Activated CD8-positive, alpha-beta T cell treated with anti-CD3 and anti-CD28 coated beads for 36 hours (primary cell): Measurements from ENCODE around the gene DLG2. TPM values are rescaled to one million over a fixed set of nuclear protein-coding genes. Genes with fewer than 3 reads are reported as not detected.

Experiments used
- ATAC-seq: fragments of 200-7000 bp; cut with Tn5 transposase; one replicate; pipeline ENCODE4 v1.10.0; 2021; ENCODE audit warnings: mild to moderate bottlenecking, moderate library complexity
- CTCF ChIA-PET: fragments of 350-600 bp; sonication (Branson Sonifier 250); formaldehyde crosslinking; loops from one replicate; lab custom pipeline; 2021; ENCODE audit warnings: antibody characterized with exemption; lab: Charles Lee
- POLR2A ChIA-PET: fragments of 350-600 bp; sonication (Branson Sonifier 250); formaldehyde crosslinking; loops from one replicate; lab custom pipeline; 2021; ENCODE audit warnings: antibody characterized with exemption; lab: Charles Lee
- DNase-seq: peaks from one replicate; pipeline ENCODE4 v3.0.0-alpha.2; 2020
- H3K27ac Mint-ChIP-seq: one replicate; pipeline ENCODE4 v1.8.0; 2021; ENCODE audit warnings: mild to moderate bottlenecking, mixed read lengths
- H3K27me3 Mint-ChIP-seq: one replicate; pipeline ENCODE4 v1.8.0; 2021; ENCODE audit warnings: mixed read lengths
- H3K36me3 Mint-ChIP-seq: one replicate; pipeline ENCODE4 v1.8.0; 2021; ENCODE audit warnings: low read depth, mixed read lengths
- H3K4me1 Mint-ChIP-seq: one replicate; pipeline ENCODE4 v1.8.0; 2021; ENCODE audit warnings: low read depth, mixed read lengths
- H3K4me3 Mint-ChIP-seq: one replicate; pipeline ENCODE4 v1.8.0; 2021; ENCODE audit warnings: mild to moderate bottlenecking, moderate library complexity, mixed read lengths
- H3K9me3 Mint-ChIP-seq: one replicate; pipeline ENCODE4 v1.8.0; 2021; ENCODE audit warnings: mixed read lengths
- CTCF ChIP-seq: fragments of 200-600 bp; IDR thresholded peaks from one replicate; pipeline ENCODE4 v1.8.0; 2022; ENCODE audit warnings: antibody characterized with exemption, mild to moderate bottlenecking
- intact Hi-C: fragments of 100-400 bp; cut with micrococcal nuclease; formaldehyde crosslinking; loops from one replicate; pipeline ENCODE4 v1.10.0; 2022
- total RNA-seq, 2 experiments: library from RNA; stranded (reverse); gene quantifications; one replicate each; pipeline ENCODE4 v1.2.3, GENCODE V29; 2021

Gene DLG2
- total RNA-seq, 2 experiments from 2014 or later = 2.2 to 2.6 TPM

GRCh38 chr11:84681456-84681855 is 945.7 kb downstream of the DLG2 start:
- H3K36me3 Mint-ChIP-seq = no peaks in the 10 kb centered on the region
- ChIA-PET CTCF (no interaction called here), POLR2A (no interaction called here)

GRCh38 chr11:84675396-84676025 is 951.6 kb downstream of the DLG2 start:
- intact Hi-C loops = no loop called here
- CTCF ChIA-PET = no interaction called here

More at GRCh38 chr11:84681456-84681855, 945.7 kb downstream of the DLG2 start:
- Mint-ChIP-seq H3K27ac (no peak overlapping the region), H3K27me3 (no peaks in the 10 kb centered on the region), H3K4me3 (no peak overlapping the region), H3K4me1 (no peaks in the 10 kb centered on the region), H3K9me3 (no peaks in the 10 kb centered on the region)
- no peak for TF ChIP-seq CTCF
- intact Hi-C loops = no loop called here
- ATAC-seq = no peak
- no peak for DNase-seq

GRCh38 chr11:84673753-84674152 is 953.4 kb downstream of the DLG2 start:
- Mint-ChIP-seq H3K4me1 (no peaks in the 10 kb centered on the region), H3K27ac (no peak overlapping the region), H3K9me3 (peaks cover 7% of the 10 kb centered on the region), H3K27me3 (no peaks in the 10 kb centered on the region), H3K4me3 (no peak overlapping the region), H3K36me3 (no peaks in the 10 kb centered on the region)
- no peak for TF ChIP-seq CTCF
- ATAC-seq (no peak), DNase-seq (no peak)
- CTCF ChIA-PET = no interaction called here
- POLR2A ChIA-PET = no interaction called here
- intact Hi-C loops = no loop called here

More at GRCh38 chr11:84675396-84676025, 951.6 kb downstream of the DLG2 start:
- H3K27ac Mint-ChIP-seq = no peak overlapping the region
- no peaks in the 10 kb centered on the region for H3K4me1 Mint-ChIP-seq
- H3K4me3 Mint-ChIP-seq = no peak overlapping the region
- TF ChIP-seq CTCF = no peak
- H3K9me3 Mint-ChIP-seq = peaks cover 7% of the 10 kb centered on the region
- no peaks in the 10 kb centered on the region for H3K27me3 Mint-ChIP-seq
- no peak for DNase-seq
- ATAC-seq = no peak
- POLR2A ChIA-PET = no interaction called here
- no peaks in the 10 kb centered on the region for H3K36me3 Mint-ChIP-seq

- intact Hi-C loops = no loop called here
- ChIA-PET CTCF (no interaction called here), POLR2A (no interaction called here)
- H3K27me3 Mint-ChIP-seq = no peaks in the 10 kb centered on the region
- no peaks in the 10 kb centered on the region for H3K36me3 Mint-ChIP-seq
- no peak overlapping the region for H3K4me3 Mint-ChIP-seq
- peaks cover 7% of the 10 kb centered on the region for H3K9me3 Mint-ChIP-seq
- no peaks in the 10 kb centered on the region for H3K4me1 Mint-ChIP-seq
- H3K27ac Mint-ChIP-seq = no peak overlapping the region
- ATAC-seq (no peak), DNase-seq (no peak)
- no peak for TF ChIP-seq CTCF
Measured at GRCh38 chr11:84671325-84671999, 955.7 kb downstream of the DLG2 start.

GRCh38 chr11:84663731-84664130 is 963.4 kb downstream of the DLG2 start:
- peaks cover 5% of the 10 kb centered on the region for H3K9me3 Mint-ChIP-seq
- DNase-seq = no peak
- ChIA-PET CTCF (no interaction called here), POLR2A (no interaction called here)
- no peak overlapping the region for H3K4me3 Mint-ChIP-seq
- H3K4me1 Mint-ChIP-seq = no peaks in the 10 kb centered on the region
- no peak for TF ChIP-seq CTCF
- intact Hi-C loops = no loop called here
- H3K27ac Mint-ChIP-seq = no peak overlapping the region
- ATAC-seq = no peak
- no peaks in the 10 kb centered on the region for H3K27me3 Mint-ChIP-seq
- no peaks in the 10 kb centered on the region for H3K36me3 Mint-ChIP-seq
